Measurements from ENCODE around the gene ZBTB20. TPM values are rescaled to one million over a fixed set of nuclear protein-coding genes. Genes with fewer than 3 reads are reported as not detected.
"Not testable (repeated sequence)": the region's sequence is repeated elsewhere in the genome, so short reads cannot be mapped to it uniquely, and the experiment has no call there.

The ZBTB20 gene
- total and polyA plus RNA-seq, 2 donors (not counting 1 experiment from before 2014, with no cell fraction given), result 4.0 to 22.5 TPM

GRCh38 chr3:114685161-114685560 lies 461.9 kb downstream of the ZBTB20 start:
- no peak overlapping the region for H3K27ac ChIP-seq (ENCODE audit: insufficient read depth, low read length)
- DNase-seq (ENCODE audit: low read depth in 2 of 2), result no peak
- H3K9ac ChIP-seq (ENCODE audit: insufficient read depth, low read length), result no peak overlapping the region

DNA sequence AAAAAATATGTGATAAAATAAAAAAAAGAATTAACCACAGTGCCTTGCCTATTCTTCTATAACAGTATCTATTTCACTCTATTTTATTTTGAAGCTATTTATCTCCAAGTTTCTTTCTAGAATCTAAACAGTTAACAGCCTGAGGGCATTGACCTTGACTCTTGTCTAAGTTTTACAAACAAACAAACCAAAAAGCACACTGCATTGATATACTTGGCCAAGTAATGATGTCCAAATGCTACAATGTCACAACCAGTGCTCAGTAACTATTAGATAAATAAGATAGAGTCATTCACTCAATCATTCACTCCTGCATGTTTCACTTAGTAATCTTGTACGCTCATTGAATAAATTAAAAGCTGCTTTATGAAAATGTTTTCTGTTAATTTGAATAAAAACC lies 466.8 kb downstream of the ZBTB20 start:
- no peak for TF ChIP-seq EZH2 (IDR thresholded peaks at IDR 0.05; ENCODE audit: low read length, missing control alignments)
- TF ChIP-seq, protein P1, sequence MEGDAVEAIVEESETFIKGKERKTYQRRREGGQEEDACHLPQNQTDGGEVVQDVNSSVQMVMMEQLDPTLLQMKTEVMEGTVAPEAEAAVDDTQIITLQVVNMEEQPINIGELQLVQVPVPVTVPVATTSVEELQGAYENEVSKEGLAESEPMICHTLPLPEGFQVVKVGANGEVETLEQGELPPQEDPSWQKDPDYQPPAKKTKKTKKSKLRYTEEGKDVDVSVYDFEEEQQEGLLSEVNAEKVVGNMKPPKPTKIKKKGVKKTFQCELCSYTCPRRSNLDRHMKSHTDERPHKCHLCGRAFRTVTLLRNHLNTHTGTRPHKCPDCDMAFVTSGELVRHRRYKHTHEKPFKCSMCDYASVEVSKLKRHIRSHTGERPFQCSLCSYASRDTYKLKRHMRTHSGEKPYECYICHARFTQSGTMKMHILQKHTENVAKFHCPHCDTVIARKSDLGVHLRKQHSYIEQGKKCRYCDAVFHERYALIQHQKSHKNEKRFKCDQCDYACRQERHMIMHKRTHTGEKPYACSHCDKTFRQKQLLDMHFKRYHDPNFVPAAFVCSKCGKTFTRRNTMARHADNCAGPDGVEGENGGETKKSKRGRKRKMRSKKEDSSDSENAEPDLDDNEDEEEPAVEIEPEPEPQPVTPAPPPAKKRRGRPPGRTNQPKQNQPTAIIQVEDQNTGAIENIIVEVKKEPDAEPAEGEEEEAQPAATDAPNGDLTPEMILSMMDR (conservative IDR thresholded peaks at IDR 0.05 in 1 of 2, IDR thresholded peaks at IDR 0.05 in 1 of 2; ENCODE audit: low read depth in 1 of 2, low read length in 2 of 2), result no peak
- H3K4me2 ChIP-seq (ENCODE audit: extremely low read depth, insufficient read depth, low read length), result no peak overlapping the region
- no peaks in the 10 kb centered on the region for H3K36me3 ChIP-seq (ENCODE audit: control insufficient read depth, insufficient read depth, low read length)
- no peaks in the 10 kb centered on the region for H3K27me3 ChIP-seq (ENCODE audit: control insufficient read depth, insufficient read depth, low read length)
- no peaks in the 10 kb centered on the region for H3K4me1 ChIP-seq (ENCODE audit: control insufficient read depth, extremely low read depth, insufficient read depth, low read length)
- no peak for DNase-seq (ENCODE audit: low read depth in 2 of 2)
- no peaks in the 10 kb centered on the region for H4K20me1 ChIP-seq (ENCODE audit: control insufficient read depth, extremely low read depth, insufficient read depth, low read length)
- H3K9me3 ChIP-seq (ENCODE audit: control insufficient read depth, insufficient read depth, low read depth, low read length), result no peaks in the 10 kb centered on the region
- H3K9ac ChIP-seq (ENCODE audit: insufficient read depth, low read length), result no peak overlapping the region
- H3K4me3 ChIP-seq (replicated peaks in 1 of 4; ENCODE audit: control extremely low read depth in 1 of 4, insufficient read depth in 1 of 4, low read depth in 3 of 4, low read length in 4 of 4), result no peak overlapping the region
- no peak overlapping the region for H2AFZ ChIP-seq (ENCODE audit: low read length)
- H3K79me2 ChIP-seq (ENCODE audit: control insufficient read depth, insufficient read depth, low read length), result no peaks in the 10 kb centered on the region
- no peak overlapping the region for H3K27ac ChIP-seq (ENCODE audit: insufficient read depth, low read length)

More at GRCh38 chr3:114685161-114685560, 461.9 kb downstream of the ZBTB20 start:
- H3K79me2 ChIP-seq (ENCODE audit: control insufficient read depth, insufficient read depth, low read length), result no peaks in the 10 kb centered on the region
- no peaks in the 10 kb centered on the region for H3K36me3 ChIP-seq (ENCODE audit: control insufficient read depth, insufficient read depth, low read length)
- peak overlapping the region; percentile 62 for H2AFZ ChIP-seq (ENCODE audit: low read length)
- peak overlapping the region in 3 of 4 experiments; percentile 24 to 36 (median 27) for H3K4me3 ChIP-seq (replicated peaks in 1 of 4; ENCODE audit: control extremely low read depth in 1 of 4, insufficient read depth in 1 of 4, low read depth in 3 of 4, low read length in 4 of 4)
- H4K20me1 ChIP-seq (ENCODE audit: control insufficient read depth, extremely low read depth, insufficient read depth, low read length), result no peaks in the 10 kb centered on the region
- no peaks in the 10 kb centered on the region for H3K27me3 ChIP-seq (ENCODE audit: control insufficient read depth, insufficient read depth, low read length)
- H3K9me3 ChIP-seq (ENCODE audit: control insufficient read depth, insufficient read depth, low read depth, low read length), result no peaks in the 10 kb centered on the region
- no peak for TF ChIP-seq EZH2 (IDR thresholded peaks at IDR 0.05; ENCODE audit: low read length, missing control alignments)
- TF ChIP-seq, protein P1 (conservative IDR thresholded peaks at IDR 0.05 in 1 of 2, IDR thresholded peaks at IDR 0.05 in 1 of 2; ENCODE audit: low read depth in 1 of 2, low read length in 2 of 2), result no peak
- peak overlapping the region; percentile 70 for H3K4me2 ChIP-seq (ENCODE audit: extremely low read depth, insufficient read depth, low read length)
- no peaks in the 10 kb centered on the region for H3K4me1 ChIP-seq (ENCODE audit: control insufficient read depth, extremely low read depth, insufficient read depth, low read length)

GRCh38 chr3:114679773-114680172 lies 467.3 kb downstream of the ZBTB20 start:
- not testable (repeated sequence) for H3K4me3 ChIP-seq (replicated peaks in 1 of 4; ENCODE audit: control extremely low read depth in 1 of 4, insufficient read depth in 1 of 4, low read depth in 3 of 4, low read length in 4 of 4); DNase-seq (ENCODE audit: low read depth in 2 of 2); H3K9ac ChIP-seq (ENCODE audit: insufficient read depth, low read length); H2AFZ ChIP-seq (ENCODE audit: low read length); H3K4me1 ChIP-seq (ENCODE audit: control insufficient read depth, extremely low read depth, insufficient read depth, low read length); H4K20me1 ChIP-seq (ENCODE audit: control insufficient read depth, extremely low read depth, insufficient read depth, low read length); H3K4me2 ChIP-seq (ENCODE audit: extremely low read depth, insufficient read depth, low read length); H3K27me3 ChIP-seq (ENCODE audit: control insufficient read depth, insufficient read depth, low read length); H3K36me3 ChIP-seq (ENCODE audit: control insufficient read depth, insufficient read depth, low read length); H3K79me2 ChIP-seq (ENCODE audit: control insufficient read depth, insufficient read depth, low read length); H3K9me3 ChIP-seq (ENCODE audit: control insufficient read depth, insufficient read depth, low read depth, low read length); H3K27ac ChIP-seq (ENCODE audit: insufficient read depth, low read length)
